HEK293 (cell line): ENCODE measurements around the gene FAAH2.

Experiments used
- CTCF ChIA-PET: fragments of 350-600 bp; formaldehyde crosslinking; extraction: SDS; loops from one replicate; lab custom pipeline; 2021; ENCODE audit warnings: antibody characterized with exemption; lab: Yijun Ruan, JAX
- POLR2A ChIA-PET: fragments of 300-600 bp; formaldehyde crosslinking; extraction: SDS; loops from one replicate; lab custom pipeline; 2020; ENCODE audit warnings: antibody characterized with exemption, inconsistent platforms; lab: Yijun Ruan, JAX
- H3K27ac ChIP-seq: fragments of 200-500 bp; sonication (Bioruptor generic); 2 replicates; pipeline ENCODE4 v1.5.1; 2014; ENCODE audit warnings: low read depth, low read length, control low read depth, inconsistent platforms; ENCODE audit errors: extremely low read depth
- H3K36me3 ChIP-seq, 2 experiments: fragments of 200-500 bp in 1 of 2; sonication (Bioruptor generic) in 1 of 2; 1 replicate in 1 of 2; 2 replicates in 1 of 2; pipeline ENCODE4 v1.5.1; 2014 to 2017; ENCODE audit warnings: inconsistent platforms in 2 of 2, low read length in 2 of 2; ENCODE audit not compliant: control insufficient read depth in 2 of 2, insufficient read depth in 1 of 2
- H3K4me1 ChIP-seq: fragments of 200-500 bp; sonication (Bioruptor generic); 2 replicates; pipeline ENCODE4 v1.5.1; 2014; ENCODE audit warnings: mild to moderate bottlenecking, low read length, inconsistent platforms; ENCODE audit not compliant: control insufficient read depth, insufficient read depth
- H3K4me3 ChIP-seq: 2 replicates; pipeline ENCODE4 v1.5.1; 2011; ENCODE audit warnings: low read depth, mild to moderate bottlenecking, control low read depth, low read length, moderate library complexity
- H3K9me3 ChIP-seq: fragments of 200-500 bp; sonication (Bioruptor generic); 2 replicates; pipeline ENCODE4 v1.5.1; 2014; ENCODE audit warnings: low read depth, low read length, inconsistent platforms; ENCODE audit not compliant: control insufficient read depth, insufficient read depth
- GLI4 ChIP-seq: fragments of 450-650 bp; formaldehyde crosslinking; IDR thresholded peaks from 2 replicates; pipeline ENCODE4 v1.5.1; 2016; ENCODE audit warnings: missing biosample characterization, missing genetic modification characterization
- HOXA7 ChIP-seq: sonication (generic); formaldehyde crosslinking; IDR thresholded peaks from 2 replicates; pipeline ENCODE4 v1.8.1; 2022; ENCODE audit warnings: missing genetic modification reagents, borderline replicate concordance
- HOXD13 ChIP-seq: sonication (generic); formaldehyde crosslinking; IDR thresholded peaks from 2 replicates; pipeline ENCODE4 v1.8.0; 2022; ENCODE audit warnings: missing genetic modification reagents, borderline replicate concordance
- SETDB1 ChIP-seq: IDR thresholded peaks from one replicate; pipeline ENCODE4 v1.6.1; 2017; ENCODE audit warnings: mild to moderate bottlenecking, low read length, moderate library complexity, mixed read lengths; ENCODE audit not compliant: insufficient read length
- ZBTB1 ChIP-seq: fragments of 450-650 bp; formaldehyde crosslinking; IDR thresholded peaks from 2 replicates; pipeline ENCODE4 v1.5.1; 2016; ENCODE audit warnings: missing biosample characterization, missing genetic modification characterization
- ZNF132 ChIP-seq: fragments of 450-650 bp; formaldehyde crosslinking; IDR thresholded peaks from 2 replicates; pipeline ENCODE4 v1.5.1; 2017; ENCODE audit warnings: missing biosample characterization, missing genetic modification characterization, borderline replicate concordance
- ZNF16 ChIP-seq: fragments of 450-650 bp; formaldehyde crosslinking; IDR thresholded peaks from 2 replicates; pipeline ENCODE4 v1.5.1; 2016; ENCODE audit warnings: low read depth, missing biosample characterization, missing genetic modification characterization
- ZNF174 ChIP-seq: fragments of 450-650 bp; formaldehyde crosslinking; IDR thresholded peaks from 2 replicates; pipeline ENCODE4 v1.5.0; 2017; ENCODE audit warnings: missing biosample characterization, mild to moderate bottlenecking, missing genetic modification characterization
- ZNF223 ChIP-seq: fragments of 450-650 bp; formaldehyde crosslinking; IDR thresholded peaks from 2 replicates; pipeline ENCODE4 v1.5.1; 2016; ENCODE audit warnings: missing biosample characterization, missing genetic modification characterization
- ZNF266 ChIP-seq: fragments of 450-650 bp; formaldehyde crosslinking; IDR thresholded peaks from 2 replicates; pipeline ENCODE4 v1.5.1; 2016; ENCODE audit warnings: missing biosample characterization, missing genetic modification characterization, low read depth
- ZNF341 ChIP-seq: fragments of 450-650 bp; formaldehyde crosslinking; IDR thresholded peaks from 2 replicates; pipeline ENCODE4; 2016; ENCODE audit warnings: low read depth, missing biosample characterization, missing genetic modification characterization
- ZNF366 ChIP-seq: fragments of 450-650 bp; formaldehyde crosslinking; conservative IDR thresholded peaks from 2 replicates; pipeline ENCODE4 v1.5.1; 2016; ENCODE audit warnings: missing biosample characterization, missing genetic modification characterization
- ZNF37A ChIP-seq: fragments of 450-650 bp; IDR thresholded peaks from 2 replicates; pipeline ENCODE4 v1.5.1; 2018; ENCODE audit warnings: missing biosample characterization, missing genetic modification characterization
- ZNF473 ChIP-seq: fragments of 450-650 bp; formaldehyde crosslinking; IDR thresholded peaks from 2 replicates; pipeline ENCODE4 v1.5.1; 2017; ENCODE audit warnings: missing biosample characterization, missing genetic modification characterization
- ZNF558 ChIP-seq: fragments of 450-650 bp; formaldehyde crosslinking; IDR thresholded peaks from 2 replicates; pipeline ENCODE4 v1.5.1; 2016; ENCODE audit warnings: missing biosample characterization, missing genetic modification characterization
- ZNF623 ChIP-seq: fragments of 450-650 bp; formaldehyde crosslinking; IDR thresholded peaks from 2 replicates; pipeline ENCODE4 v1.5.1; 2016; ENCODE audit warnings: missing biosample characterization, missing genetic modification characterization
- TF ChIP-seq, protein P1 (sequence below): fragments of 450-650 bp; formaldehyde crosslinking; IDR thresholded peaks from 2 replicates; pipeline ENCODE4 v1.5.1; 2016; ENCODE audit warnings: missing biosample characterization, missing genetic modification characterization
- TF ChIP-seq, protein P2 (sequence below): fragments of 450-650 bp; formaldehyde crosslinking; IDR thresholded peaks from 2 replicates; pipeline ENCODE4 v1.5.1; 2016; ENCODE audit warnings: missing biosample characterization, missing genetic modification characterization

Gene FAAH2

GRCh38 chrX:57445832-57446231 lies 159.3 kb downstream of the FAAH2 start:
- Histone ChIP-seq H3K36me3 (no peaks in the 10 kb centered on the region), H3K4me3 (no peak overlapping the region), H3K27ac (no peak overlapping the region), H3K9me3 (no peaks in the 10 kb centered on the region), H3K4me1 (no peaks in the 10 kb centered on the region)
- ChIA-PET POLR2A (no interaction called here), CTCF (no interaction called here)
- TF ChIP-seq ZNF132 (tag by site-specific recombination) (no peak), HOXA7 (CRISPR knock-in tag) (no peak), ZNF223 (tag by site-specific recombination) (no peak), ZNF37A (tag by site-specific recombination) (no peak), GLI4 (tag by site-specific recombination) (no peak), ZNF174 (tag by site-specific recombination) (no peak), ZNF558 (tag by site-specific recombination) (no peak), SETDB1 (no peak), ZNF473 (tag by site-specific recombination) (no peak)
- TF ChIP-seq, protein P1, sequence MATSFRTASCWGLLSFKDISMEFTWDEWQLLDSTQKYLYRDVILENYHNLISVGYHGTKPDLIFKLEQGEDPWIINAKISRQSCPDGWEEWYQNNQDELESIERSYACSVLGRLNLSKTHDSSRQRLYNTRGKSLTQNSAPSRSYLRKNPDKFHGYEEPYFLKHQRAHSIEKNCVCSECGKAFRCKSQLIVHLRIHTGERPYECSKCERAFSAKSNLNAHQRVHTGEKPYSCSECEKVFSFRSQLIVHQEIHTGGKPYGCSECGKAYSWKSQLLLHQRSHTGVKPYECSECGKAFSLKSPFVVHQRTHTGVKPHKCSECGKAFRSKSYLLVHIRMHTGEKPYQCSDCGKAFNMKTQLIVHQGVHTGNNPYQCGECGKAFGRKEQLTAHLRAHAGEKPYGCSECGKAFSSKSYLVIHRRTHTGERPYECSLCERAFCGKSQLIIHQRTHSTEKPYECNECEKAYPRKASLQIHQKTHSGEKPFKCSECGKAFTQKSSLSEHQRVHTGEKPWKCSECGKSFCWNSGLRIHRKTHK (tag by site-specific recombination) = no peak

GRCh38 chrX:57447856-57448255 lies 161.3 kb downstream of the FAAH2 start:
- ChIA-PET POLR2A (no interaction called here), CTCF (no interaction called here)
- Histone ChIP-seq H3K9me3 (no peaks in the 10 kb centered on the region), H3K36me3 (no peaks in the 10 kb centered on the region), H3K27ac (no peak overlapping the region), H3K4me1 (no peaks in the 10 kb centered on the region), H3K4me3 (no peak overlapping the region)
- TF ChIP-seq, protein P2, sequence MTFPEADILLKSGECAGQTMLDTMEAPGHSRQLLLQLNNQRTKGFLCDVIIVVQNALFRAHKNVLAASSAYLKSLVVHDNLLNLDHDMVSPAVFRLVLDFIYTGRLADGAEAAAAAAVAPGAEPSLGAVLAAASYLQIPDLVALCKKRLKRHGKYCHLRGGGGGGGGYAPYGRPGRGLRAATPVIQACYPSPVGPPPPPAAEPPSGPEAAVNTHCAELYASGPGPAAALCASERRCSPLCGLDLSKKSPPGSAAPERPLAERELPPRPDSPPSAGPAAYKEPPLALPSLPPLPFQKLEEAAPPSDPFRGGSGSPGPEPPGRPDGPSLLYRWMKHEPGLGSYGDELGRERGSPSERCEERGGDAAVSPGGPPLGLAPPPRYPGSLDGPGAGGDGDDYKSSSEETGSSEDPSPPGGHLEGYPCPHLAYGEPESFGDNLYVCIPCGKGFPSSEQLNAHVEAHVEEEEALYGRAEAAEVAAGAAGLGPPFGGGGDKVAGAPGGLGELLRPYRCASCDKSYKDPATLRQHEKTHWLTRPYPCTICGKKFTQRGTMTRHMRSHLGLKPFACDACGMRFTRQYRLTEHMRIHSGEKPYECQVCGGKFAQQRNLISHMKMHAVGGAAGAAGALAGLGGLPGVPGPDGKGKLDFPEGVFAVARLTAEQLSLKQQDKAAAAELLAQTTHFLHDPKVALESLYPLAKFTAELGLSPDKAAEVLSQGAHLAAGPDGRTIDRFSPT (tag by site-specific recombination) = no peak
- no peak for TF ChIP-seq HOXD13
- no peak for TF ChIP-seq ZNF366 (tag by site-specific recombination)
- TF ChIP-seq ZNF266 (tag by site-specific recombination) = no peak
- no peak for TF ChIP-seq ZNF341
- no peak for TF ChIP-seq ZBTB1
- TF ChIP-seq, all 188 proteins: peak for 0

- Histone ChIP-seq H3K4me1 (no peaks in the 10 kb centered on the region), H3K27ac (no peak overlapping the region), H3K9me3 (no peaks in the 10 kb centered on the region), H3K4me3 (no peak overlapping the region), H3K36me3 (no peaks in the 10 kb centered on the region)
- ChIA-PET CTCF (no interaction called here), POLR2A (no interaction called here)
- TF ChIP-seq ZNF16 (tag by site-specific recombination) = no peak
- no peak for TF ChIP-seq ZNF366 (tag by site-specific recombination)
- TF ChIP-seq ZNF623 = no peak
Measured at GRCh38 chrX:57451426-57452020, 165.0 kb downstream of the FAAH2 start.
